Liver (tissue), 5 donors: ENCODE data around the gene ODAD3. TPM values are rescaled to one million over a fixed set of nuclear protein-coding genes. Genes with fewer than 3 reads are reported as not detected.

Source experiments
- polyA plus RNA-seq, 2 donors: library from polyadenylated mRNA; stranded (reverse) in 1 of 2; unstranded in 1 of 2; fragments of 200-250 nt in 1 of 2; fragments of >200 nt in 1 of 2; fragmentation: Nextera tagmentation in 1 of 2; extraction: Ambion mirVana in 1 of 2; gene quantifications; one replicate each; pipeline versions ENCODE4 v1.2.1 to v1.2.3, GENCODE V29; 2013 to 2015
- small RNA-seq: library from RNA; depleted of rRNA; stranded (forward); fragments of <200 nt; gene quantifications from one replicate; pipeline ENCODE3, GENCODE V24; 2014
- total RNA-seq, 2 donors: library from RNA; depleted of rRNA; stranded (reverse); fragments of >200 nt; gene quantifications; one replicate each; pipeline ENCODE4 v1.2.3, GENCODE V29; 2014
- donor health status: healthy.
- donor health status: healthy.
- donor health status: healthy.

ODAD3 gene
- total and polyA plus RNA-seq, 4 donors = 0.08 to 0.46 (median 0.21) TPM; not detected in 1

Small RNA genes within 50 kb of the gene (small RNA-seq; reads per million reads assigned to genes)
- gene RF00019 = not detected

Other genes with a start within 250 kb of the ODAD3 start
- gene KANK2, start 237.6 kb downstream of the ODAD3 start, total RNA-seq = 10 to 100 TPM; 51.0 to 67.8 TPM
- 10 to 100 TPM; 15.0 to 30.3 TPM for gene KANK2, start 237.6 kb downstream of the ODAD3 start, polyA plus RNA-seq
- gene ANGPTL8, start 195.5 kb downstream of the ODAD3 start, total RNA-seq = 10 to 100 TPM; 32.4 to 33.9 TPM
- gene ANGPTL8, start 195.5 kb downstream of the ODAD3 start, polyA plus RNA-seq = 100 to 1,000 TPM; 101 to 107 TPM
- gene DOCK6, start 172.6 kb downstream of the ODAD3 start, total RNA-seq = 10 to 100 TPM in 1 of 2 donors, 1 to 10 TPM in 1; 4.9 to 15.8 TPM
- gene DOCK6, start 172.6 kb downstream of the ODAD3 start, polyA plus RNA-seq = 10 to 100 TPM; 13.2 to 14.2 TPM
- not detected for gene TSPAN16, start 139.0 kb downstream of the ODAD3 start, total RNA-seq
- gene TSPAN16, start 139.0 kb downstream of the ODAD3 start, polyA plus RNA-seq = not detected
- 10 to 100 TPM in 1 of 2 donors, 1 to 10 TPM in 1; 9.5 to 10.2 TPM for gene RAB3D, start 95.5 kb downstream of the ODAD3 start, total RNA-seq
- gene RAB3D, start 95.5 kb downstream of the ODAD3 start, polyA plus RNA-seq = 1 to 10 TPM; 1.1 to 1.4 TPM
- gene TMEM205, start 88.9 kb downstream of the ODAD3 start, total RNA-seq = 100 to 1,000 TPM; 110 to 268 TPM
- 100 to 1,000 TPM; 275 to 410 TPM for gene TMEM205, start 88.9 kb downstream of the ODAD3 start, polyA plus RNA-seq
- gene CCDC159, start 88.6 kb downstream of the ODAD3 start, total RNA-seq = 10 to 100 TPM in 1 of 2 donors, 1 to 10 TPM in 1; 6.3 to 19.3 TPM
- 10 to 100 TPM; 13.7 to 25.2 TPM for gene CCDC159, start 88.6 kb downstream of the ODAD3 start, polyA plus RNA-seq
- 1 to 10 TPM; 1.3 to 6.9 TPM for gene PLPPR2, start 79.7 kb downstream of the ODAD3 start, total RNA-seq
- gene PLPPR2, start 79.7 kb downstream of the ODAD3 start, polyA plus RNA-seq = 10 to 100 TPM in 1 of 2 donors, 1 to 10 TPM in 1; 7.6 to 12.6 TPM
- 1 to 10 TPM in 1 of 2 donors, under 1 TPM in 1; 0.98 to 1.0 TPM for gene SWSAP1, start 60.5 kb downstream of the ODAD3 start, total RNA-seq
- gene SWSAP1, start 60.5 kb downstream of the ODAD3 start, polyA plus RNA-seq = 1 to 10 TPM; 2.5 to 6.4 TPM
- gene EPOR, start 50.8 kb downstream of the ODAD3 start, total RNA-seq = 10 to 100 TPM in 1 of 2 donors, 1 to 10 TPM in 1; 6.4 to 70.9 TPM
- gene EPOR, start 50.8 kb downstream of the ODAD3 start, polyA plus RNA-seq = 1 to 10 TPM; 6.3 to 7.6 TPM
- gene RGL3, start 15.8 kb downstream of the ODAD3 start, total RNA-seq = 10 to 100 TPM in 1 of 2 donors, 1 to 10 TPM in 1; 2.4 to 19.8 TPM
- 1 to 10 TPM; 5.7 to 9.8 TPM for gene RGL3, start 15.8 kb downstream of the ODAD3 start, polyA plus RNA-seq
- gene PRKCSH, start 514 bp upstream of the ODAD3 start, total RNA-seq = 100 to 1,000 TPM in 1 of 2 donors, 10 to 100 TPM in 1; 53.0 to 104 TPM
- 100 to 1,000 TPM in 1 of 2 donors, 10 to 100 TPM in 1; 42.9 to 165 TPM for gene PRKCSH, start 514 bp upstream of the ODAD3 start, polyA plus RNA-seq
- not detected for gene ELAVL3, start 45.9 kb upstream of the ODAD3 start, total RNA-seq
- not detected for gene ELAVL3, start 45.9 kb upstream of the ODAD3 start, polyA plus RNA-seq
- 1 to 10 TPM; 3.0 to 4.6 TPM for gene ZNF653, start 70.7 kb upstream of the ODAD3 start, total RNA-seq
- 1 to 10 TPM; 1.3 to 3.3 TPM for gene ZNF653, start 70.7 kb upstream of the ODAD3 start, polyA plus RNA-seq
- 10 to 100 TPM; 20.5 to 34.9 TPM for gene ECSIT, start 94.0 kb upstream of the ODAD3 start, total RNA-seq
- gene ECSIT, start 94.0 kb upstream of the ODAD3 start, polyA plus RNA-seq = 10 to 100 TPM; 27.2 to 37.4 TPM
- 1 to 10 TPM in 1 of 2 donors, under 1 TPM in 1; 0.09 to 5.9 TPM for gene CNN1, start 103.7 kb upstream of the ODAD3 start, total RNA-seq
- gene CNN1, start 103.7 kb upstream of the ODAD3 start, polyA plus RNA-seq = 1 to 10 TPM in 1 of 2 donors, under 1 TPM in 1; 0.29 to 4.1 TPM
- gene ELOF1, start 124.1 kb upstream of the ODAD3 start, total RNA-seq = 10 to 100 TPM; 11.1 to 15.5 TPM
- 10 to 100 TPM; 32.5 to 37.9 TPM for gene ELOF1, start 124.1 kb upstream of the ODAD3 start, polyA plus RNA-seq
- 10 to 100 TPM; 20.7 to 30.5 TPM for gene ACP5, start 142.5 kb upstream of the ODAD3 start, total RNA-seq
- gene ACP5, start 142.5 kb upstream of the ODAD3 start, polyA plus RNA-seq = 10 to 100 TPM; 18.6 to 26.9 TPM
- gene ZNF627, start 162.4 kb upstream of the ODAD3 start, total RNA-seq = 1 to 10 TPM; 7.6 to 9.6 TPM
- 1 to 10 TPM; 3.2 to 3.3 TPM for gene ZNF627, start 162.4 kb upstream of the ODAD3 start, polyA plus RNA-seq